NCI-H1417 (cell line): Measurements from ENCODE around the gene PLEKHA5.

Source experiments
- DNase-seq, 3 experiments: peaks; one replicate each; lab custom pipeline; 2025; lab: John Stamatoyannopoulos, UW

The PLEKHA5 gene

DNA sequence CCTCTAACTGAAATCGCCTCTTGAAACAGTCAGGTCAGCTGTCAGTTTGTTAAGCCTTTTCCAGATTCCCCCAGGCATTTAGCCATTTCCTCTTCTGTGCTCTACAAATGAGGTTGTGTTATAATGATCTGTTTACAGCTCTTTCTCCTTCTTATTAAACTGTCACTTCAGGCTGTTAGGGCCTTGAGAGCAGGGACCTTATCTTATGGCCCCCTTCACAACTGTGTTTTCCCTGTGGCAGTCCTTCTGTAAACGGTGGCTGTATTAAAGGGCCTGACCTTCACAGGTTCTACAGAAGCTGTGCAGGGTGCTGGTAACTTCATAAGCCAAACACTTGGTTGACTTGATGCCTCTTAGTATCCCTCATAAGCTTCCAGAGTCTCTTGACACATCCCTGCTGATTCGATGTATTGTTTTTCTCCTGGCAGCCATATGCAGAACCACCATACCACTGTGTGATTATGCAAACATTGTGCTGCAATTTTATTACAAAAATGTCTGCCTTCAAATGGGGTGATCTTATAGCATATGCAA lies 104.7 kb downstream of the PLEKHA5 start:
- DNase-seq: peak in 2 of 3 experiments; percentile 43 to 83

DNA sequence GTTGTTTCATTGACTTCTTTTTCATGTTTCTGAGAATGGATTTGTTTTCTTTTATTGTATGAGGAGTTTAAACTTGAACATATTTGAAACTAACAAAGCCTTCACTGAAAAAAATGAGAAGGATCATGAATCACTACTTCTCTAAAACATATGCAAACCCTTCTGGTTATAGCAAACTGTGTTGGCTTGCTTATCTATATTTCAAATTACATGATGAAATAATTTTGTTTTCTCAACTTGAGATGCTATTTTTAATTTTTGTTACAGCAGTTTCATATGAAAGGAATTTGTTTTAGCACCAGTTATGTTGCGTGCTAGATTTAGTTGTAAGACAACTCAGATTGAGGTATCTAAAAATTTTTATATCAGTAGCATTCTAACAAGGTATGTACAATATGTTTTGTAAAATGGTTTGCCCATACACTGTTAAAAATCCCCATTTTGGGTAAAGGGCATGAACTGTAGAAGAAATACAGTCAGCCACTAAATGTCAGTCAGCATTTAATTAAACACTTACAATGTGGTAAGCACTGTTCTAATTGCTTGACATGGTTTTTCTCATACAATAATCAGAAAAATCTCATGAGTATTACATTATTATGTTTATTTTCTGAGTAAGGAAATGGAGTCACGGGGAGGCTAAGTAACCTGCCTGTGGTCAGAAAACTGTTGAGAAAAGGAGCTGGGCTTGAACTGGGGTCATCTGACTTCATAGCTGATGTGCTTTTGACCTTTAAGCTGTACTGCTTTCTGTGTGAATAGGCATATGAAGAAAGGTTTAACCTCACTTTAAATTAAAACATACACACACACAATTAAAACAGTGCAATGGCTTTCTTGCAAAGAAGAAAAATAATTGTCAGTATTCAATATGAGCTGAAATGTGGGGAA lies 105.7 kb downstream of the PLEKHA5 start:
- no peak for DNase-seq

DNA sequence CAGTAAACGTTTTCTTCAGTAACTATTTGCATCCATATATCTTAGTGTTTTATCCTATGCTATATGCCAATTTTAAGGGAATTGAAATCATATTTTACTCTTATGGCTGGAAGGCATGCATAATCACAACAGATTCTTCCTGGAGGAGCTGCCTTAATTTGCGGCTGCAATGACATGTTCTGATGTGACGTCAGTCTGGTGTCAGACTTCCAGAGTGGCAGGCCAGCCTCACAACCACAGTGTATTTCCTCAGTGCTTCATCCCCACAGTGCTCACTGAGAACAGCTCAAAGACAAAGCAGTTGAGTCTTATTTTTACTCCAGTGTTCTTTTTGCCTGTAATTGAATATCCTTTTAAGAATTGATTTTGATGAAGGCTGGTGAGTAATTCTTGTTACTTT lies 107.1 kb downstream of the PLEKHA5 start:
- DNase-seq: no peak

DNA sequence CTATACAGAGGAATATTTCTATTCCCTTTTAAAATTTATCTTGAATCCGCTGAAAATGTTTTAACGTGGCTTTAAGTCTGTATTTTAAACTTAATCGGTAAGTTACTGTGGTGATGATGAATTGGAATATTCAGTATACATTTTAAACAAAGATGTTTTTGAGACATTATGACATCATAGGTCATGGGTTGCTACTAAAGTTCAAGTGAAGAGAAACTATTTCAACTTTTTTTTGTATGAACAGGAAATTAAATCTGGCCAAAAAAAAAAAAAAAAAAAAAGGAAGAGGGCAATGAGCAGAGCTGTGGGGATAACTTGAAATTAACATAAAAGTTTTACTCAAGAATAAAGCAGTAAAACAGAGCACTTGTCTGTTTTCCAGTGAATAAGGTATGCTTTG lies 109.0 kb downstream of the PLEKHA5 start:
- no peak for DNase-seq

DNA sequence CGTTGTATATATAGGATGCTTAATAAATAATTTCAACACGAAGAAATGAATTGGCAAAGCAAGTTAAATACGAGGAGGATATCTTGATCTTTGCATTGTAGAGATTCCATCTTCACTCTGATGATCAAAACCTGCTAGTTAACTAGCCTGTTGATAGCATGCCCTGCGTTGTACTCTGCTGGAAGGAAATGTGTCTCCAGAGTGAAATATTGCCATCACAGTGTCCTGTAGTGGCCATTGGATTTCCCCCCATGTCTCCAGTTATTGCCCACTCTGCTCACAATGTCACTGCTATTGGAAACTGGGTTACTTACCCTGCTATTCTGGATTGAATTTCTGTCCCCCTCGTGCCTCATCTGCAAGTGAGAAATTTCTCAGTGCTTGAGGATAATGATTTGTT lies 109.6 kb downstream of the PLEKHA5 start:
- no peak for DNase-seq

DNA sequence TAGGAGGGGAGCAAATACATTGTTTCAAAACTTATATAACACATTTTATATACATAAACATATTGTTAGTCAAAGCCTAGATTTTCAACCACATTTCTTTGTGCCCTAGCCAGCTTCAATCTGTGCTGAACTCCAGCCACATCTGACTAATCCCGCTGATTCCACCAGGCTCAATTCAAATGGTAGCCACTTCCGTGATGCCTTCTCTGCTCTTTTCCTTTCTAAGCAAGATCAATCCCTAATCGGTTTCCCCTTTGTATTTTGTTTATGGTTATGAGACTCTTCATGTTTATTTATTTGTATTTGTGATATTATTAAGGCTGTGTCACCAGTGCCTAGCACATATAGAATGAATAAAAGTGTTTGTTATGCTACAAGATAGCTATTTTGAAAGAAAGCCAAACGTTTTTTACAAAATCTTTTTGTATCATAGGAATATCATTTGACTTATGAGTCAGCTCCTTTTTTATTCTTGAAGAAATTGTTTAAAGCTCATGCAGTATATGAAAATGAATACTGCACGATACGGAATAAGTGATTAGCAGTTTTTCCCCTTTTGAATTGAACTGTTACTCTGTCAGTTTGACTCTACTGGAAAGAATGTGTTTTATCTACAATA lies 110.2 kb downstream of the PLEKHA5 start:
- DNase-seq: no peak

DNA sequence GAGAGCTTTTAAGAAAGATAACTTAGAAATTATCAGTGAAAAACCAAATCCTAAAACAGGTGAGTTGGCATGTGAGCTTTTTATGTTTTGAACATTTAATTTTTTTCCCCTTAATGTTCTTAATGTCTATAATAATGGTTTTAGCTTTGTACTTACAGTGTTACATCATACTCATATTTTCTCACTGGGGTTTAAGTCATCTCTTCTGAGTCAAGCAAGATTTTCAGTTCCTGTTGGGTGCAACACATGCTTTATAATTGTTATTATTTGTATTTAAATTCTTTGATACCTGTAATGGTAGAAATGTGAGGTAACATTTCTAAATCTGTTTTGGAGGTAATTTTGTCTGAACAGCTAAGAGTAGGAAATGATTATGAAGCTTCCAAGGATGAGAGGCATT lies 113.0 kb downstream of the PLEKHA5 start:
- DNase-seq: no peak

DNA sequence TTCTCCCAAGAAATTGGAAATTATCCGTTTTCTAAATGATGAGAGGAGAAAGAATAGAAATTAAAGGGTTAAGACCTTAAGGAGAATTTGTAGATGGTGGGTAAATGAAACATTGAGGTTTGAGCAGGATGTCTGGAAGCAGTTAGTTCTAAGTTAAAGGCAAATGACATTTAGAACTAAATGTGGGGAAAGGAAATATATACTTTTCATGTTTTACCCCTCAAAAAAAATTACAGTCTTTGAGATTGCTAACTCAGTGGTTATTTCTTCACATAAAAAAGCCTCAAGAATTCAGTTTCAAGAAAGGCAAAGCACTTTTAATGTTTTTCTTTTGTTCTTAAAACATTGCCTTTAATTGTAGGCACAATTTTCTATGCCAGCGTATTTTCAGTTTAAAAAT lies 114.0 kb downstream of the PLEKHA5 start:
- no peak for DNase-seq

DNA sequence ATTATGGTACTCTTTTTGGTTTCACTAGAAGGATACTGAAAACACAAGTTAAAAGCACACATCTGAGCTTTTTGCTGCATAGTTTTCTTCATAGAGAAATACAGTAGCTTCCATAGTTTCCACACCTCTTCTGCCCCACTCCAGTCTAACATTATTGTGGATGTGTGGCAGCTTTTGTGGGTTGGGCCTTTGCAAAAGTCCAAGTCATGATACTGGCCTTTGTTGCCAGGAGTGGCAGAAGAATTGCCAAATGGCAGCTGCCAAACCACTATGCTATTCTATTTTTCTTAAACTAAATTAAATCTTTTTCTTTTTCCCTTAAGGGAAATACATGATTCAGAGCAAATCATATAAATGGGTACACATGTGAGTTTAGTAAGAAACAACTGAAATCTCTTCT lies 114.8 kb downstream of the PLEKHA5 start:
- DNase-seq: no peak

DNA sequence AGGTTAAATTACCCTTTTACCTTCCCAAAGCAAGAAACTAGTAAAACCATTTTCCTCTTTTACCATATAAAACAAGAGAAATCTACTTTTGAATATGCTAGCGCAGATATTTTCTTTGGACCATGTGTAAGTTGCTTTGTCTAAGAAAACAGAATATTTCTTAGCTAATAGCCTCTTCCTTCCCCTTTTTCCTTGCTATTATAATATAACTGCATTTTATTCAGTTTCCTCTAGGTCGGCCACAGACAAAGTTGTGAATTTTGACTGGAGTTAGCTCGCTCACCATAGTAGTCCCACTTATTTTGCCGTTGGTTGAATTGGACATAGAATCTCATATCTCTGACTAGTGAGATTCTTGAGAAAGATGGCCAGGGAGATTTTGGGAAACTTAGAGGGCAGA lies 115.6 kb downstream of the PLEKHA5 start:
- no peak for DNase-seq

DNA sequence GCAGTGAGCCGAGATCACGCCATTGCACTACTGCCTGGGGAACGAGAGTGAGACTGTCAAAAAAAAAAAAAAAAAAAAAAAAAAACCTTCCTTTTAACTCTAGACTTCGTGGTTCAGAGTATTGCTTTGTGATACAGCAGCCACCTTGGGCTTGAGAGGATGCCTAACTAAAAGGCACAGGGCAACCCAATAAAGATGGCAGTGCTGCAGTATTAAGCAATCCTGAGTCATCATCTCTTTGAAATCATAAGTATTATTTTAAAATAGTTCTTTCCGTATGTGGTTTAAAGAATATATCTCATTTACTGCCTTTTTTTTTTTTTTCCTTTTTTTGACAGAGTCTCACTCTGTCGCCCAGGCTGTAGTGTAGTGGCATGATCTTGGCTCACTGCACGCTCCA lies 116.1 kb downstream of the PLEKHA5 start:
- no peak for DNase-seq

DNA sequence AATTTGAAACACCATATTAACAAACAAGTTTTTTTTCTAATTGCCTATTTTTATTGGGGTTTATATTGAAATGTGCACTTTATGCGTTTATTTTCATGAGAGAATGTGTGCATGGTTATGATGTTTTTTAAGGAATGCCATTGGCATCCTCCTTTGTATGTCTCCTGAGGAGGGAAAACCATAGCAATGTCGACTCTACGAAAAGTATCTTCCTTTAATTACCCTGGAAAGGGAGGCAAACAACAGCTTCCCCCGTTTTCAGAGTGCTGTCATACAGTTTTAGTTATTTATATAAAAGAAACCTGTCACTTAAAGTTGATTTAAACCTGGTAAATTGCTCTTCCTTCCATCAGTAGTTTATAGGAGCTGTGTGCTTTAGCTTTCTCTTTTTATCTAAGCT lies 117.4 kb downstream of the PLEKHA5 start:
- DNase-seq: no peak

DNA sequence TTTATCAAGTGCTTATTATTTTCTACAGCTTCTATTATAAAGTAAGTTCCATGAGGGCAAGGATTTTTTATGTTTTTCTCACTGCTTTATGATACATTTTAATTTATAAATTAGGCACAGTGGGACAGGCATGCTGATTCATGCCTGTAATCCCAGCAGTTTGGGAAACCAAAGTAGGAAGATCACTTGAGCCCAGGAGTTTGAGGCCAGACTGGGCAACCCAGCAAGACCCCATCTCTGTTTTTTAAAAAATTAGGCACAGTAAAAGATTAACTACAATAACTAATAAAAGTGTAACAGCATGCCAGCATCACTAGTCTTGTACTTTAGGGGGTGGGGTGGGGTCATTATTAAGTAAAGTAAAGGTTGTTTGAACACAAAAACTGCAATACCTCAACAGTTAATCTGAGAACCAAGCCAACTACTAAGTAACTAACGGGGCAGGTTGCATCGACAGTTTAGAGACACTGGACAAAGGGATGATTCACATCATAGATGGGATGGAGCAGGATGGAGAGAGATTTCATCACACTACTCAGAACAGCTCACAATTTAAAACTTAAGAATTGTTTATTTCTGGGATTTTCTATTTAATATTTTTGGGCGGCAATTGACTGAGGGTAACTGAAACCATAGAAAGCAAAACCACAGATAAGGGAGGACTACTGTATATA lies 119.5 kb downstream of the PLEKHA5 start:
- no peak for DNase-seq

DNA sequence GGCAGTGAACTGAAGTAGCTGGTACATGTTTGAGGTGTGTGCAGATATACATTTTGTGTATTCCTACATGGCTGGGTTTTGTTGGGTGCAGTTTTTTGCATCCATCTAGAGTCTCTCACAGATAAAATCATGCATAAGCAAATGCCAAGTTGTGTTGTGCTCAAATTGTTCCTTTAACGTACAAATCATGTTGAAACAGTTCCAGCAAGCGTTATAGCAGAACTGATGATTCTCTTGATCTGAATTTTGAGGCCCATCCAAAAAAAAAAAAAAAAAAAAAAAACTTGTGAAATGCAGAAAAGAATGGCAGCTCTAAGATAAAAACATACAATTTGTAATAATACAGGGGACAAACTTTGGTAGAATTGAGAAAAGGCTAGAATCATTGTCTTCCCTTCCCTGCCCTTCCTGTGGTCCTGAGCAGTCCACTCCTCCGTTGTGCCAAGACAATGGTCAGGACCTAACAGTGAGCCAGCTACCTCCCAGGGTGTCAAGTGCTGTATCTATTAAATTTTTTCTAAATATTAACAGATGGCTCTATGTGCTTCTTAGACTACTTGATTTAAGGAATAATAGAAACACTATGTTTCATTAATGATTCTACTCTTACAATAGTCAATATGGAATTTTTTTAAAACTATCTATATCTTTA lies 122.1 kb downstream of the PLEKHA5 start:
- DNase-seq: no peak

DNA sequence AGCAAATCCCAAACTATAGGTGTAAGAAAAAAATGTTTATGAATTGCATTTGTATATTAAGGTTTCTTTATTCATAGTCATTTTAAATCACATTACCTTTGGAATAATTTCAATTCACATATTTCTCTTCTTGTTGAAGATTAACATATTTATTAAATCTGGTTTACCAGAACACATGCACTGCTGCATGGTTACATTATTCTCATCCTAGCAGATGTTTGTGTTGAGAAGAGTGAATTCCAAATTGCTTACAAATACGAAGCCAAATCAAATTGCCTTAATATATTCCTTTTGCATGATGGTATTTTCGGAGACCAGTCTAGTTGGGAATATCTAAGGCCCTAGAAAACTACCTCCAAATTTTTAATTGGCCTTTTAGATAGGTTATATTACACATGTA lies 130.6 kb downstream of the PLEKHA5 start:
- DNase-seq: no peak

DNA sequence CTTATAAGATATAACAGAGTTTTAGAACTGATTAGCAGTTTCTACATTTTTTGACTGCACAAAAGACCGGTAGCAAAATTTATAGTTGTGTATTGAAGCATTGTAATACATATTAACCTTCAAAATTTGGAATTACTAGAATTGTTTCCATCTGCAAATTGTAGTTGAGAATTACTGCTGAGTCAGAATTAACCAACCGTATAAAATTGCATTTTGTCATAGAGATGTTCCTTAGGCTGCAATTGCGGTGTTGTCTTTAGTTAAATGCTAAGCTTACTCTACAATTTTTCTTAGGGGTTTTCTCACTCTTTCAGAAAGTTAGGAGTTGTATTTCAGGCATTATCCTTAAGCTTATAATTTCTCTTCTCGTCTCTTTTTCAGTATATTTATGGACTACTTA lies 132.2 kb downstream of the PLEKHA5 start:
- no peak for DNase-seq

DNA sequence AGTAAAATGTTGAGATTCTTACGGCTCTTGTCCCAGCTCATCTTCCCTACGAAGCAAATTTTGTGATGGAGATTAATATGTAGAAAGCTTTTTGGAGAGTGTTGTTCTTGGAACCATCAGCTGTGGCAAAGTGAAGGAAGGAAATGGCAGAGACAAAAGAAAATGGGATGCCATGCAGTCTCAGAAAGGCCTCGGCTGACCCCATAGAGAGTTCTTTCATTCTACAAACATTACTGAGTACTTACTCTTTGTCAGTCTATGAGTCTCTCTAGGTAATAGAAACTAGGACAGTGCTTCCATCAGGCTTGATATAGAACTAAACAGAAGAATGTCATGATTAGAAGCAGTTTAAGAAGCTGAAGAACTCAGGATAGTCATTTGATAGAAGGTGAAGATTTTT lies 134.1 kb downstream of the PLEKHA5 start:
- DNase-seq: no peak

DNA sequence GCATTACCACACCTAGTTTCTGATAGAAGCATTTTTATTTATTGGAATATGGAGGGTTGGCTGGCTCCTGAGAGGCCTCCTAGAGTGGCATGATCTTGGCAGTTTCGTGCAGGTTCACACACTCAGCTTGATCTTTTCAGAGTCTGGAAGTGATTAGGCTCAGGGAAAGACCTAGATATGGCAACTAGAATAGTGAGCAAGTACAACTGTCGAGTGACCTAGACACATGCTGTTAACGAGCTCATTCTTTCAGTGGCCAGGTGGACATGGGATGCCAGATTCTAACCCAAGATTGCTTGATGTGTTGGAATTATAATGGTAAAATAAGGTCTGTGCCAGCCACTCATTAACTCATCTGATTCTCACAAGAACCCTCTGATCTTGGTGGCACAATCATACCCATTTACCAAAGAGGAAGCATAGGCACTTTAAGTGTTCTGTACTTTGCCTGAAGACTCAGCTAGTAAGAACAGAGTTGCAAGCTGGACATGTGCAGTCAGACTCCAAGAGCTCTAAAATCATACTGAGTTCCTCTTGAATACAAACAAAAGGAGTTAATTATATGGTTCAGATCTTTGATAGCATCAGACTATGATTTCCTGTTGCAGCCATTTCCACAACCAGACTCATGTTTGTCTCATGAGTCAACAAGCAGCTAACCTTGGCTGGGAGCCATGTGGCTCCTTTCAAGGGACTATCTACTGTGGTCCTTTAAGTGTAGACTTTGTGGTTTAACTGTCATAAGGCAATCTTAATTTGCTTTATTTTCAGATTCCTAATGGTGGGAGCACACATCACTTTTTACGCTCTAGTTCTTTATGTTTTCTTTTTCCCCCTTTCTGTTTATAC lies 144.2 kb downstream of the PLEKHA5 start:
- DNase-seq: peak; percentile 7 to 95 (median 78)

DNA sequence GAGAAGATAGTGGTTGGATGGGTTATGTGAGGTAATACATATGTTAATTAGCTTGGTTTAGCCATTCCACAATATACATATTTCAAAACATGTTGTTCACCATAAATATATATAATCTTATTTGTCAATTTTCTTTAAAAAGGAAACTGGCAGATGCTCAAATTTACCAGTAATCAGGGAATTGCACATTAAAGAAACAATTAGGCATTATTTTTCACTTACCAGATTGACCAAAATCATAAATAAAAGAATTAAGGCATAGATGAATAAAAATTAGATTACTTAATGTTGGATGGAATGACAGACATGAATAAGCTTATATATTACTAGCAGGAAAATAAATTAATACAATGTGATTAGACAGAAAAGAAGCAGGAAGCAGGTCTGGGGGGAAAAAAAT lies 147.2 kb downstream of the PLEKHA5 start:
- no peak for DNase-seq

DNA sequence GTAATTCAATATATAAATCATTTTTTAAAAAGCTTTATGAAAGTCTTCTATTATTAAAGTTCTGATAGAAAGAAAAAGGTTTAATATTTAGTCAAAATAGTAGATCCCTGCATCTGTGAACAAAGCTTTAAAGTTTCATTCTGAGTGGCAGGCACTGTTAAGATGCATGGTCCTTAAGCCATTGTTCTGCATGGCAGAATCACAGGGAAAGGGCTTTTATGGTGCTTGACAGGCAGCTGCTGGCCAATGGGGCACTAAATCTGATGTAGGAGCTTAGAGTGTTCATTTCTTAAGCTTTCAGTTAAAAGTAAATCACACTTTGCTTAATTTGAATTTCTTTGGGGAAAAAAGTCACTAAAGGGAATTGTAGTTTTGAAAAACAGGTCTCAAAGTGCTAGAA lies 148.2 kb downstream of the PLEKHA5 start:
- peak in 1 of 3 experiments; percentile 56 for DNase-seq

DNA sequence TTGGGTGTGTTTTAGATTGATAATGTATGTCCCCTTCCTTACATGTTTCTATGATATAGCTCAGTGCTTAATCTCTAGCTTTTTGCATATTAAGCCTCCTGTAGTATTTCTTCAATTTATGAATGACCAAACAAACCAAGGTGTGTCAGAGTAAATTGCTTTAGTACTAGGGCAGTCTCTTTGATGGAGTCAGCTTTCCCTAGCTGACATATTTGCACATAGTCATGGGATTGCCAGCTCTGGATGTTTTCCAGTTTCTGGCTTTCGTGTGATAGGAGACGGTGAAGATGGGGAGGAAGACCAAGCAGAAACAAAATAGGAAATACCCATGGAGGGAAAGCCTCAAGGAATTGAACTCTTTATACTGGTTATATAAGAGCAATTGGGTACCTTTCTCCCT lies 148.9 kb downstream of the PLEKHA5 start:
- DNase-seq: peak in 1 of 3 experiments; percentile 33
